Keratinocyte (primary cell): Measurements from ENCODE around the gene ARHGAP24. TPM values are rescaled to one million over a fixed set of nuclear protein-coding genes. Genes with fewer than 3 reads are reported as not detected.

ENCODE experiments used
- DNase-seq: peaks from one replicate; pipeline ENCODE4 v3.0.0-alpha.2; 2011; ENCODE audit warnings: low read depth, missing footprints, low spot score
- FAIRE-seq: peaks from 2 replicates; lab custom pipeline; 2011; peaks lifted over from hg19 to GRCh38; lab: Jason Lieb, UNC
- H2AFZ ChIP-seq: 2 replicates; pipeline ENCODE4 v1.6.0; 2012; ENCODE audit warnings: low read length, control low read depth, inconsistent platforms; ENCODE audit not compliant: control insufficient read depth
- H3K27ac ChIP-seq: 2 replicates; pipeline ENCODE4 v1.5.1; 2011; ENCODE audit warnings: low read length; ENCODE audit not compliant: control insufficient read depth, insufficient read depth
- H3K27me3 ChIP-seq: 3 replicates; pipeline ENCODE4 v1.6.0; 2011; ENCODE audit warnings: low read length; ENCODE audit not compliant: control insufficient read depth, insufficient read depth; ENCODE audit errors: extremely low read depth
- H3K36me3 ChIP-seq, 2 experiments: 2 replicates in 1 of 2; 3 replicates in 1 of 2; pipeline ENCODE4 v1.5.1; 2011; ENCODE audit warnings: low read length in 2 of 2, mild to moderate bottlenecking in 1 of 2; ENCODE audit not compliant: control insufficient read depth in 2 of 2, insufficient read depth in 2 of 2; ENCODE audit errors: extremely low read depth in 1 of 2
- H3K4me1 ChIP-seq: 3 replicates; pipeline ENCODE4 v1.5.1; 2011; ENCODE audit warnings: low read length; ENCODE audit not compliant: control insufficient read depth, insufficient read depth; ENCODE audit errors: extremely low read depth
- H3K4me2 ChIP-seq: 3 replicates; pipeline ENCODE4 v1.6.0; 2011; ENCODE audit warnings: low read depth, low read length; ENCODE audit not compliant: control insufficient read depth, insufficient read depth; ENCODE audit errors: extremely low read depth
- H3K4me3 ChIP-seq, 3 experiments: fragments of 200-600 bp in 1 of 3; sonication (generic) in 1 of 3; 2 replicates in 2 of 3; 3 replicates in 1 of 3; pipeline ENCODE4 v1.5.1; 2011 to 2016; ENCODE audit warnings: low read length in 3 of 3, mild to moderate bottlenecking in 3 of 3, control low read depth in 2 of 3, inconsistent platforms in 1 of 3, low read depth in 1 of 3, mixed read lengths in 1 of 3, mixed run types in 1 of 3, moderate library complexity in 1 of 3; ENCODE audit not compliant: control insufficient read depth in 2 of 3, insufficient read depth in 2 of 3; ENCODE audit errors: extremely low read depth in 1 of 3
- H3K79me2 ChIP-seq: 2 replicates; pipeline ENCODE4 v1.6.0; 2012; ENCODE audit warnings: low read length; ENCODE audit not compliant: control insufficient read depth, insufficient read depth
- H3K9ac ChIP-seq: 3 replicates; pipeline ENCODE4 v1.6.0; 2011; ENCODE audit warnings: low read length; ENCODE audit not compliant: control insufficient read depth, insufficient read depth; ENCODE audit errors: extremely low read depth
- H3K9me1 ChIP-seq: 3 replicates; pipeline ENCODE4 v1.6.0; 2011; ENCODE audit warnings: low read length; ENCODE audit not compliant: control insufficient read depth, insufficient read depth; ENCODE audit errors: extremely low read depth
- H3K9me3 ChIP-seq: 2 replicates; pipeline ENCODE4 v1.5.1; 2012; ENCODE audit warnings: low read depth, low read length; ENCODE audit not compliant: control insufficient read depth
- H4K20me1 ChIP-seq: 3 replicates; pipeline ENCODE4 v1.6.0; 2011; ENCODE audit warnings: low read length; ENCODE audit not compliant: control insufficient read depth, insufficient read depth; ENCODE audit errors: extremely low read depth
- EZH2 ChIP-seq: IDR thresholded peaks from one replicate; pipeline ENCODE4 v1.6.1; 2012; ENCODE audit warnings: inconsistent platforms, mild to moderate bottlenecking, low read length, moderate library complexity
- dilution Hi-C: fragments of 300-500 bp; cut with MboI; formaldehyde crosslinking; loops from one replicate; pipeline ENCODE4 v1.7.0; 2020; ENCODE audit warnings: low sequenced_read_pairs; ENCODE audit not compliant: extremely low pct_ligation_motif_present
- polyA plus RNA-seq, 5 experiments: library from polyadenylated mRNA; depleted of rRNA in 3 of 5; stranded (reverse) in 3 of 5; stranded (forward) in 1 of 5; unstranded in 1 of 5; fragments of >200 nt; gene quantifications; 1 replicate in 1 of 5; 2 replicates in 3 of 5; 3 replicates in 1 of 5; pipeline versions ENCODE4 v1.2.1 to v1.2.3, GENCODE V29; 2011 to 2012; ENCODE audit warnings: missing spikeins in 2 of 5, low read depth in 1 of 5, low replicate concordance in 1 of 5
- TF ChIP-seq, protein P1 (sequence below), 3 experiments: IDR thresholded peaks in 1 of 3; conservative IDR thresholded peaks in 1 of 3; optimal IDR thresholded peaks in 1 of 3; 2 replicates in 2 of 3; 3 replicates in 1 of 3; pipeline versions ENCODE3 to v1.5.1; 2011; ENCODE audit warnings: low read length in 3 of 3, mild to moderate bottlenecking in 3 of 3, moderate library complexity in 2 of 3, control low read depth in 1 of 3, inconsistent platforms in 1 of 3; ENCODE audit not compliant: insufficient read depth in 2 of 3; ENCODE audit errors: extremely low read depth in 1 of 3

ARHGAP24 gene
- polyA plus RNA-seq, 1 donor (not counting 4 experiments of a cell fraction or from before 2014, with no cell fraction given): 0.87 TPM

DNA sequence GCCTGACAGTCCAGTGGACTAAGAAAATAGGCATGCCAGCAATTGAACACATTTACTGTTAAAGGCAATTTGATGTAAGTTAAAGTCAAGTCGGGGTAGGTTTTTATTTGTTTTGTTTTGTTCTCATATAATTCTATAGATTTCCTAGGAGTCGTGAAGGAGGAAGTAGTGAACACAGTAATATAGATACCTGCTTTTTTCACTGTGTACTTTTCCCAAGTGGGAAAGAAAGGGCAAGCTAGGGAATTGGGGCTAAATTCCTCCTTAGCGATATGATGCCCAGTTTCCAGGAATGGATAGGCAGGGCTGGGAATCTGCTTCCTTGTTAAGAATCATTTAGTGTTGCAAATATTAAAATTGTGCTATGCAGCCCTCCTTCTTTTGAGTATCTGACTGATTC is 271.0 kb downstream of the ARHGAP24 start:
- Histone ChIP-seq H3K36me3 (no peaks in the 10 kb centered on the region), H3K9me1 (no peaks in the 10 kb centered on the region), H3K79me2 (no peaks in the 10 kb centered on the region), H3K4me3 (no peak overlapping the region), H3K4me1 (peaks cover 18% of the 10 kb centered on the region), H2AFZ (no peak overlapping the region), H3K27me3 (no peaks in the 10 kb centered on the region), H3K27ac (no peak overlapping the region), H3K9me3 (no peaks in the 10 kb centered on the region), H4K20me1 (no peaks in the 10 kb centered on the region), H3K4me2 (no peak overlapping the region), H3K9ac (no peak overlapping the region)
- dilution Hi-C loops: no loop called here
- FAIRE-seq: no peak
- TF ChIP-seq, protein P1, sequence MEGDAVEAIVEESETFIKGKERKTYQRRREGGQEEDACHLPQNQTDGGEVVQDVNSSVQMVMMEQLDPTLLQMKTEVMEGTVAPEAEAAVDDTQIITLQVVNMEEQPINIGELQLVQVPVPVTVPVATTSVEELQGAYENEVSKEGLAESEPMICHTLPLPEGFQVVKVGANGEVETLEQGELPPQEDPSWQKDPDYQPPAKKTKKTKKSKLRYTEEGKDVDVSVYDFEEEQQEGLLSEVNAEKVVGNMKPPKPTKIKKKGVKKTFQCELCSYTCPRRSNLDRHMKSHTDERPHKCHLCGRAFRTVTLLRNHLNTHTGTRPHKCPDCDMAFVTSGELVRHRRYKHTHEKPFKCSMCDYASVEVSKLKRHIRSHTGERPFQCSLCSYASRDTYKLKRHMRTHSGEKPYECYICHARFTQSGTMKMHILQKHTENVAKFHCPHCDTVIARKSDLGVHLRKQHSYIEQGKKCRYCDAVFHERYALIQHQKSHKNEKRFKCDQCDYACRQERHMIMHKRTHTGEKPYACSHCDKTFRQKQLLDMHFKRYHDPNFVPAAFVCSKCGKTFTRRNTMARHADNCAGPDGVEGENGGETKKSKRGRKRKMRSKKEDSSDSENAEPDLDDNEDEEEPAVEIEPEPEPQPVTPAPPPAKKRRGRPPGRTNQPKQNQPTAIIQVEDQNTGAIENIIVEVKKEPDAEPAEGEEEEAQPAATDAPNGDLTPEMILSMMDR (optimal IDR thresholded peaks at IDR 0.05 in 1 of 3, IDR thresholded peaks at IDR 0.05 in 1 of 3, conservative IDR thresholded peaks at IDR 0.05 in 1 of 3; ENCODE audit: extremely low read depth in 1 of 3, insufficient read depth in 2 of 3, low read length in 3 of 3): no peak
- TF ChIP-seq EZH2: no peak
- no peak for DNase-seq

- TF ChIP-seq, protein P1 (optimal IDR thresholded peaks at IDR 0.05 in 1 of 3, IDR thresholded peaks at IDR 0.05 in 1 of 3, conservative IDR thresholded peaks at IDR 0.05 in 1 of 3; ENCODE audit: extremely low read depth in 1 of 3, insufficient read depth in 2 of 3, low read length in 3 of 3): peak in 2 of 3 experiments; percentile 79 to 85
- no peak for TF ChIP-seq EZH2
- no peak overlapping the region for H3K27ac ChIP-seq
- H3K79me2 ChIP-seq: no peaks in the 10 kb centered on the region
- dilution Hi-C loops: no loop called here
- DNase-seq (peak; percentile 52), FAIRE-seq (peak; percentile 85)
- no peak overlapping the region for H3K4me2 ChIP-seq
- H3K9me3 ChIP-seq: no peaks in the 10 kb centered on the region
- H4K20me1 ChIP-seq: no peaks in the 10 kb centered on the region
- no peaks in the 10 kb centered on the region for H3K27me3 ChIP-seq
- no peaks in the 10 kb centered on the region for H3K9me1 ChIP-seq
- no peaks in the 10 kb centered on the region for H3K36me3 ChIP-seq
- no peak overlapping the region for H2AFZ ChIP-seq
- H3K9ac ChIP-seq: no peak overlapping the region
- no peak overlapping the region for H3K4me3 ChIP-seq
- peaks cover 15% of the 10 kb centered on the region for H3K4me1 ChIP-seq
Observed at GRCh38 chr4:85747882-85748491, 273.0 kb downstream of the ARHGAP24 start.
